ENCODE measurements around the gene LZTFL1.

The LZTFL1 gene

GRCh38 chr3:45814322-45814721 is 27.6 kb downstream of the LZTFL1 start:
- no peak for DNase-seq (ENCODE audit: extremely low read depth, low read depth)

GRCh38 chr3:45807681-45808540 is 34.0 kb downstream of the LZTFL1 start:
- TF ChIP-seq CTCF (IDR thresholded peaks at IDR 0.05; ENCODE audit: low read depth, low read length, missing control alignments) = no peak
- DNase-seq (ENCODE audit: extremely low read depth, low read depth) = no peak
- H3K4me3 ChIP-seq (replicated peaks; ENCODE audit: low read depth, low read length) = no peak overlapping the region

More at GRCh38 chr3:45814322-45814721, 27.6 kb downstream of the LZTFL1 start:
- no peak overlapping the region for H3K4me3 ChIP-seq (replicated peaks; ENCODE audit: low read depth, low read length)
- TF ChIP-seq CTCF (IDR thresholded peaks at IDR 0.05; ENCODE audit: low read depth, low read length, missing control alignments) = no peak

GRCh38 chr3:45807133-45807532 is 34.8 kb downstream of the LZTFL1 start:
- TF ChIP-seq CTCF (IDR thresholded peaks at IDR 0.05; ENCODE audit: low read depth, low read length, missing control alignments) = no peak
- H3K4me3 ChIP-seq (replicated peaks; ENCODE audit: low read depth, low read length) = no peak overlapping the region
- no peak for DNase-seq (ENCODE audit: extremely low read depth, low read depth)

GRCh38 chr3:45806072-45806471 is 35.8 kb downstream of the LZTFL1 start:
- no peak overlapping the region for H3K4me3 ChIP-seq (replicated peaks; ENCODE audit: low read depth, low read length)
- no peak for TF ChIP-seq CTCF (IDR thresholded peaks at IDR 0.05; ENCODE audit: low read depth, low read length, missing control alignments)
- DNase-seq (ENCODE audit: extremely low read depth, low read depth) = no peak

GRCh38 chr3:45803252-45803935 is 38.5 kb downstream of the LZTFL1 start:
- TF ChIP-seq CTCF (IDR thresholded peaks at IDR 0.05; ENCODE audit: low read depth, low read length, missing control alignments) = no peak
- no peak for DNase-seq (ENCODE audit: extremely low read depth, low read depth)
- no peak overlapping the region for H3K4me3 ChIP-seq (replicated peaks; ENCODE audit: low read depth, low read length)

- no peak for TF ChIP-seq CTCF (IDR thresholded peaks at IDR 0.05; ENCODE audit: low read depth, low read length, missing control alignments)
- no peak overlapping the region for H3K4me3 ChIP-seq (replicated peaks; ENCODE audit: low read depth, low read length)
- DNase-seq (ENCODE audit: extremely low read depth, low read depth) = no peak
Observed at GRCh38 chr3:45802146-45802545, 39.8 kb downstream of the LZTFL1 start.
